Breast epithelium (tissue), 4 donors: Measurements from ENCODE around the gene MARCHF3. TPM values are rescaled to one million over a fixed set of nuclear protein-coding genes. Genes with fewer than 3 reads are reported as not detected.

ENCODE experiments used
- DNase-seq, 2 donors: peaks; one replicate each; pipeline ENCODE4 v3.0.0-alpha.2; 2019; ENCODE audit warnings: low spot score in 2 of 2
- H3K27ac ChIP-seq, 2 donors: fragments of 200-600 bp; sonication (generic) in 1 of 2; one replicate each; pipeline ENCODE4 v1.5.1; 2016 to 2019; ENCODE audit warnings: mild to moderate bottlenecking in 1 of 2
- H3K27me3 ChIP-seq, 2 donors: fragments of 200-600 bp; sonication (generic) in 1 of 2; one replicate each; pipeline versions ENCODE4 v1.5.1 to v1.6.0; 2017 to 2019; ENCODE audit warnings: control low read depth in 1 of 2, mild to moderate bottlenecking in 1 of 2
- H3K36me3 ChIP-seq: fragments of 200-600 bp; one replicate; pipeline ENCODE4 v1.5.1; 2019
- H3K4me1 ChIP-seq, 2 donors: fragments of 200-600 bp; sonication (generic); one replicate each; pipeline ENCODE4 v1.5.1; 2016 to 2019; ENCODE audit warnings: control low read depth in 1 of 2
- H3K4me3 ChIP-seq, 3 donors: fragments of 200-600 bp; sonication (generic); 1 replicate in 2 of 3; 2 replicates in 1 of 3; pipeline ENCODE4 v1.5.1; 2016 to 2019; ENCODE audit warnings: mild to moderate bottlenecking in 3 of 3, moderate library complexity in 2 of 3
- H3K9me3 ChIP-seq, 2 donors: fragments of 200-600 bp; sonication (generic) in 1 of 2; one replicate each; pipeline ENCODE4 v1.5.1; 2016 to 2019; ENCODE audit warnings: control low read depth in 1 of 2
- POLR2A ChIP-seq: fragments of 450-650 bp; IDR thresholded peaks from one replicate; pipeline ENCODE4 v1.6.1; 2016; ENCODE audit warnings: antibody characterized with exemption, mild to moderate bottlenecking, moderate library complexity
- POLR2AphosphoS5 ChIP-seq, 3 donors: sonication (generic); formaldehyde crosslinking; IDR thresholded peaks; one replicate each; pipeline ENCODE4 v1.6.1; 2017; ENCODE audit warnings: antibody characterized with exemption in 3 of 3
- intact Hi-C: fragments of 100-400 bp; cut with DNase I; formaldehyde crosslinking; loops from one replicate; pipeline ENCODE4 v1.15.1; 2023; ENCODE audit warnings: low total_unique reads
- total RNA-seq, 3 donors: library from RNA; depleted of rRNA; stranded (reverse); fragments of >200 nt; gene quantifications; one replicate each; pipeline ENCODE4 v1.1.0, GENCODE V29; 2016
- TF ChIP-seq, protein P1 (sequence below), 3 donors: fragments of 450-650 bp; IDR thresholded peaks; one replicate each; pipeline ENCODE4 v1.5.1; 2016 to 2017; ENCODE audit warnings: antibody characterized with exemption in 3 of 3, mild to moderate bottlenecking in 3 of 3, moderate library complexity in 3 of 3

Gene MARCHF3
- total RNA-seq, 3 donors from 2014 or later, result 7.5 to 16.1 (median 11.6) TPM

DNA sequence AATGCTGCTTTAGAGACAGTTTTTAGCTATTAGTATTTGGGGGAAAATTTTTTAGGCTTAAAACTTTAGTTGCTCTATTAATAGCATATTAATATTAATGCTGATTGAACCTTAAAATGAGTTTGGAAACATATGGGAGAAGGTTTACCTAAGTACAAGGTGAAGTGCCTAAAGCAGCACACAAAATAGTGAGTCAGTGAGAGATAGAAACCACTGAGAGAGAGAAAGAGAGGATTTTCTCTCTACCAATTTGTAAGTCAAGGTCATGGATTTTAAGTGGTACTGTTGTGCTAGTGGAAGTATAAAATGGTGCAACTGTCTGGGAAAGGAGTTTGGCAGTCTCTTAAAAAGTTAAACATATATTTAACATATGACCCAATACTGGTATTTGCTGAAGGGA, 64.9 kb downstream of the MARCHF3 start:
- no peak overlapping the region for H3K27ac ChIP-seq
- no peaks in the 10 kb centered on the region for H3K27me3 ChIP-seq
- H3K36me3 ChIP-seq, result no peaks in the 10 kb centered on the region
- TF ChIP-seq, protein P1, sequence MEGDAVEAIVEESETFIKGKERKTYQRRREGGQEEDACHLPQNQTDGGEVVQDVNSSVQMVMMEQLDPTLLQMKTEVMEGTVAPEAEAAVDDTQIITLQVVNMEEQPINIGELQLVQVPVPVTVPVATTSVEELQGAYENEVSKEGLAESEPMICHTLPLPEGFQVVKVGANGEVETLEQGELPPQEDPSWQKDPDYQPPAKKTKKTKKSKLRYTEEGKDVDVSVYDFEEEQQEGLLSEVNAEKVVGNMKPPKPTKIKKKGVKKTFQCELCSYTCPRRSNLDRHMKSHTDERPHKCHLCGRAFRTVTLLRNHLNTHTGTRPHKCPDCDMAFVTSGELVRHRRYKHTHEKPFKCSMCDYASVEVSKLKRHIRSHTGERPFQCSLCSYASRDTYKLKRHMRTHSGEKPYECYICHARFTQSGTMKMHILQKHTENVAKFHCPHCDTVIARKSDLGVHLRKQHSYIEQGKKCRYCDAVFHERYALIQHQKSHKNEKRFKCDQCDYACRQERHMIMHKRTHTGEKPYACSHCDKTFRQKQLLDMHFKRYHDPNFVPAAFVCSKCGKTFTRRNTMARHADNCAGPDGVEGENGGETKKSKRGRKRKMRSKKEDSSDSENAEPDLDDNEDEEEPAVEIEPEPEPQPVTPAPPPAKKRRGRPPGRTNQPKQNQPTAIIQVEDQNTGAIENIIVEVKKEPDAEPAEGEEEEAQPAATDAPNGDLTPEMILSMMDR (IDR thresholded peaks at IDR 0.05), result no peak
- no peak overlapping the region for H3K4me3 ChIP-seq
- DNase-seq, result no peak
- intact Hi-C loops, result no loop called here
- no peaks in the 10 kb centered on the region for H3K4me1 ChIP-seq
- no peaks in the 10 kb centered on the region for H3K9me3 ChIP-seq

DNA sequence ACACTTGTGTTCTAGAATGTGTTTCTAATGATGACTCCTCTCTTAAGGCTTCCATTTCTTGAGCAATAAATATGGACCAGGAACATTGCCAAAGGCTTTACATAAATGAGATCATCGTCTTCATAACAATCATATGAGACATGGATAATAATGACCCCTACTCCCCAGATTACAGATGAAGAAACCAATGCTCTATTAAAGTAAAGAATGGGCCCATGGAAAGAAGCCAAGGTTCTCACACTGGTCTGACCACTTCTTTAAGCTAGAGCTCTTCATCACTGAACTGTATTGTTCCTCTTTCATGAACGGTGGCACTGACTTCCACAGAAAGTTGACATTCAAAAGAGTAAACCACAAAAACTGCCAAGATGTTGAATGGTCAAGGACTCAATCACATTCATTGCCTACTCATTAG, 65.3 kb downstream of the MARCHF3 start:
- TF ChIP-seq POLR2A (no peak), POLR2AphosphoS5 (IDR thresholded peaks at IDR 0.05) (no peak)
- TF ChIP-seq, protein P1 (IDR thresholded peaks at IDR 0.05), result no peak
- DNase-seq, result no peak
- intact Hi-C loops, result no loop called here
- Histone ChIP-seq H3K9me3 (no peaks in the 10 kb centered on the region), H3K4me1 (no peaks in the 10 kb centered on the region), H3K4me3 (no peak overlapping the region), H3K27me3 (no peaks in the 10 kb centered on the region), H3K27ac (no peak overlapping the region), H3K36me3 (no peaks in the 10 kb centered on the region)

DNA sequence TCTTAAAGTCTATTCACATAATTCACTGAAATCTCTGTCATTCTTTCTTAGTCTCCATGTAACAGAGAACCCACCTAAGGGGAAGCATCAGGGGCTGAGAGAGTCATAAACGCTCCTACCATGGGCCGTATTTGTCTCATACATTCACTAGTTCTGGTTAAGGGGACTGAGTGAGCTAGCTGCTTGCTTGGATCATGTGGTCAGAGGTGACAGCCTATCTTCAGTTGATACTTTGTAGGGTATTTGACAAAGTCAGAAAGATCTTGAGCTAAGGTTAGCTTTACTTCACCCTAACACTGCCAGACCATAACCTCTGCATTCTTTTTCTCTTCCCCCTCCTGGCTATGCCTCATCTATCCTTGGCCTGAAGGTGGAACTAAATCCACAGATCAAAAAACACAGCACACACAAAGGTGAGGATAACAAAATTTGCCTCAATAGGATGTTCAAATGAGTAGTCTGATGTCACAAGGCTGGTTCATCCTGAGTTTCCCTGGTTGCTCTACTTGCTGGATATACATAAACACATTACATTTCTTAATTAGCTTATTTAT, 66.5 kb downstream of the MARCHF3 start:
- intact Hi-C loops, result no loop called here
- no peaks in the 10 kb centered on the region for H3K27me3 ChIP-seq

DNA sequence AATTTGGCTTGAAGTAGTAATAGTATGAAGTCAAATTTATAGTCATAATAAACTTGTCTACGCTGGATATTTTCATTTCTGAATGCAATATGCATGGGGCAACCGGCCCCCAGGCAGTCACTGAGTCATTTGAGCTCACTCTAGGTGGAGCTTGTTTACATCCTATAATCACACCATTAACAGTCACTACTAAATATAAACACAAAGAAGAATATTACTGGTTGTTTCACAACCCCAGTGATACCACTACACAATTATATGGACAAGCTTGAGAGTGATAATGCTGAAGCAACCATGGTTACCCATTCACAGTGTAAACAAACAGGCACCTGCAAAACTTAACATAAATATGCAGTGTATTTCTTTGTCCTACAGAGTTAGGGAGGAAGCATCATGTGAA, 68.7 kb downstream of the MARCHF3 start:
- TF ChIP-seq, protein P1 (IDR thresholded peaks at IDR 0.05), result no peak
- TF ChIP-seq POLR2AphosphoS5 (IDR thresholded peaks at IDR 0.05), result no peak
- intact Hi-C loops, result no loop called here

More for the DNA sequence above, 66.5 kb downstream of the MARCHF3 start:
- DNase-seq, result no peak
- H3K4me1 ChIP-seq, result no peaks in the 10 kb centered on the region
- TF ChIP-seq, protein P1 (IDR thresholded peaks at IDR 0.05), result no peak
- TF ChIP-seq POLR2A (no peak), POLR2AphosphoS5 (IDR thresholded peaks at IDR 0.05) (no peak)
- no peak overlapping the region for H3K27ac ChIP-seq
- H3K4me3 ChIP-seq, result no peak overlapping the region
- H3K9me3 ChIP-seq, result no peaks in the 10 kb centered on the region
- no peaks in the 10 kb centered on the region for H3K36me3 ChIP-seq

DNA sequence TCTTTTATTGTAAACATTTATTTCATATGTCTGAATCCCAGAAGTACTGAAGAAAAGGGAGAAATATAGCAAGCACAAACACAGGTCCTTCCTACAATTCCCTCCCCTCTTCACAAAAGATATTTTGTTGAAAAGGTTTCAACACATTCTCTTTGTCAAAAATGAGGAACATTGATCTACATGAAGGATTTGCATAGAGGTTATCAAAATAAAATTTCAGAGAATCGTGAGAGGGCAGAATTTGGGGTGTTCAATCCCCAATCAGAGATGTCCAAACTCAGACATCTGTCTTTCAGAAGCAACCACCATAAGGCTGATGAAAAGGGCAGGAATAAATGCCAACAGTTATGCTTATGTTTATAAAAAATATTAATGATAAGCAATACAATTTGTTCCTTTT, 69.2 kb downstream of the MARCHF3 start:
- H3K36me3 ChIP-seq, result no peaks in the 10 kb centered on the region
- H3K27ac ChIP-seq, result no peak overlapping the region
- H3K4me1 ChIP-seq, result no peaks in the 10 kb centered on the region
- no peak overlapping the region for H3K4me3 ChIP-seq
- DNase-seq, result no peak
- no peaks in the 10 kb centered on the region for H3K9me3 ChIP-seq
- TF ChIP-seq POLR2A (no peak), POLR2AphosphoS5 (IDR thresholded peaks at IDR 0.05) (no peak)
- TF ChIP-seq, protein P1 (IDR thresholded peaks at IDR 0.05), result no peak
- intact Hi-C loops, result no loop called here
- no peaks in the 10 kb centered on the region for H3K27me3 ChIP-seq

More for the DNA sequence above, 68.7 kb downstream of the MARCHF3 start:
- Histone ChIP-seq H3K36me3 (no peaks in the 10 kb centered on the region), H3K4me3 (no peak overlapping the region), H3K4me1 (no peaks in the 10 kb centered on the region), H3K9me3 (no peaks in the 10 kb centered on the region), H3K27me3 (no peaks in the 10 kb centered on the region), H3K27ac (no peak overlapping the region)
- no peak for DNase-seq
